HFF-Myc (cell line): ENCODE measurements around the gene BPIFB3.

ENCODE experiments used
- DNase-seq: peaks from one replicate; pipeline ENCODE4 v3.0.0-alpha.2; 2011; ENCODE audit warnings: low read depth; ENCODE audit errors: extremely low read depth
- H3K4me3 ChIP-seq: replicated peaks from 2 replicates; pipeline ENCODE4 v1.5.1; 2011; ENCODE audit warnings: low read depth, mild to moderate bottlenecking, control low read depth, low read length
- CTCF ChIP-seq: IDR thresholded peaks from 2 replicates; pipeline ENCODE4 v1.5.1; 2012; ENCODE audit warnings: mild to moderate bottlenecking, low read depth, low read length, control low read depth; ENCODE audit errors: missing control alignments

BPIFB3 gene

GRCh38 chr20:33081411-33082154, 27.9 kb downstream of the BPIFB3 start:
- DNase-seq = no peak
- no peak overlapping the region for H3K4me3 ChIP-seq
- no peak for TF ChIP-seq CTCF

- H3K4me3 ChIP-seq = no peak overlapping the region
- no peak for DNase-seq
- TF ChIP-seq CTCF = no peak
These were observed 28.8 kb downstream of the BPIFB3 start for GRCh38 chr20:33082546-33082945.

- no peak for TF ChIP-seq CTCF
- H3K4me3 ChIP-seq = no peak overlapping the region
- no peak for DNase-seq
These were observed 30.0 kb downstream of the BPIFB3 start for GRCh38 chr20:33083544-33084340.

GRCh38 chr20:33084722-33085121, 31.0 kb downstream of the BPIFB3 start:
- TF ChIP-seq CTCF = no peak
- no peak overlapping the region for H3K4me3 ChIP-seq
- no peak for DNase-seq

GRCh38 chr20:33086052-33086722, 32.5 kb downstream of the BPIFB3 start:
- no peak overlapping the region for H3K4me3 ChIP-seq
- no peak for DNase-seq
- no peak for TF ChIP-seq CTCF

- no peak overlapping the region for H3K4me3 ChIP-seq
- no peak for TF ChIP-seq CTCF
- no peak for DNase-seq
These were observed 37.4 kb downstream of the BPIFB3 start for GRCh38 chr20:33091147-33091546.
